ENCODE measurements around the gene PPP2R2C. TPM values are rescaled to one million over a fixed set of nuclear protein-coding genes. Genes with fewer than 3 reads are reported as not detected.
A peak's percentile ranks its signal among the peaks of the same experiment; 100 is the strongest.

Gene PPP2R2C
- total RNA-seq, 6 experiments from 2014 or later: 0.12 to 0.27 TPM; not detected in 4

DNA sequence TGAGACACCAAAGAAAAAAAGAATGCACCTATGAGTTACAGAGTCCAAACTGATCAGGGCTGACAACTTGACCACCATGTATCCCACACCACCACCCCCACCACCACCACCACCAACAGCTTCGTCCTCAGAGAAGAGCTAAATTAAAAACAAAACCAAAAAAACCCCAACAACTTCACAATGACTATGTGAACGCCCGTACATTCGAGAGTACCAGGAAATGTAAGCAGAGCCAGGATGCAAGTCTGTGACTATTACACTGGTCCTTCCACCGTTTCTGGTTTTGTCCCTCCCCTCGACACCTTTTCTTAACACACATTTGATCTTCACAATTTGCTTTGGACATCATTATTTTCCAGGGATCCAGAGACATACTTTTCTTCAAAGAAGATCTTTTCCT lies 151.8 kb downstream of the PPP2R2C start:
- intact Hi-C loops (cut with DNase I): no loop called here
- DNase-seq: no peak
- no peak for TF ChIP-seq POLR2A (IDR thresholded peaks at IDR 0.05)
- TF ChIP-seq, protein P1, sequence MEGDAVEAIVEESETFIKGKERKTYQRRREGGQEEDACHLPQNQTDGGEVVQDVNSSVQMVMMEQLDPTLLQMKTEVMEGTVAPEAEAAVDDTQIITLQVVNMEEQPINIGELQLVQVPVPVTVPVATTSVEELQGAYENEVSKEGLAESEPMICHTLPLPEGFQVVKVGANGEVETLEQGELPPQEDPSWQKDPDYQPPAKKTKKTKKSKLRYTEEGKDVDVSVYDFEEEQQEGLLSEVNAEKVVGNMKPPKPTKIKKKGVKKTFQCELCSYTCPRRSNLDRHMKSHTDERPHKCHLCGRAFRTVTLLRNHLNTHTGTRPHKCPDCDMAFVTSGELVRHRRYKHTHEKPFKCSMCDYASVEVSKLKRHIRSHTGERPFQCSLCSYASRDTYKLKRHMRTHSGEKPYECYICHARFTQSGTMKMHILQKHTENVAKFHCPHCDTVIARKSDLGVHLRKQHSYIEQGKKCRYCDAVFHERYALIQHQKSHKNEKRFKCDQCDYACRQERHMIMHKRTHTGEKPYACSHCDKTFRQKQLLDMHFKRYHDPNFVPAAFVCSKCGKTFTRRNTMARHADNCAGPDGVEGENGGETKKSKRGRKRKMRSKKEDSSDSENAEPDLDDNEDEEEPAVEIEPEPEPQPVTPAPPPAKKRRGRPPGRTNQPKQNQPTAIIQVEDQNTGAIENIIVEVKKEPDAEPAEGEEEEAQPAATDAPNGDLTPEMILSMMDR (IDR thresholded peaks at IDR 0.05): no peak
- Histone ChIP-seq H3K36me3 (no peaks in the 10 kb centered on the region), H3K4me3 (no peak overlapping the region), H3K27ac (no peak overlapping the region), H3K9me3 (no peaks in the 10 kb centered on the region), H3K4me1 (no peaks in the 10 kb centered on the region), H3K27me3 (no peaks in the 10 kb centered on the region)
- no peak for ATAC-seq
- WGBS (ENCODE audit: insufficient coverage, low coverage, low lambda C conversion rate, missing lambda C conversion rate): 70% methylated on average over 6 of the region's 6 CpGs

DNA sequence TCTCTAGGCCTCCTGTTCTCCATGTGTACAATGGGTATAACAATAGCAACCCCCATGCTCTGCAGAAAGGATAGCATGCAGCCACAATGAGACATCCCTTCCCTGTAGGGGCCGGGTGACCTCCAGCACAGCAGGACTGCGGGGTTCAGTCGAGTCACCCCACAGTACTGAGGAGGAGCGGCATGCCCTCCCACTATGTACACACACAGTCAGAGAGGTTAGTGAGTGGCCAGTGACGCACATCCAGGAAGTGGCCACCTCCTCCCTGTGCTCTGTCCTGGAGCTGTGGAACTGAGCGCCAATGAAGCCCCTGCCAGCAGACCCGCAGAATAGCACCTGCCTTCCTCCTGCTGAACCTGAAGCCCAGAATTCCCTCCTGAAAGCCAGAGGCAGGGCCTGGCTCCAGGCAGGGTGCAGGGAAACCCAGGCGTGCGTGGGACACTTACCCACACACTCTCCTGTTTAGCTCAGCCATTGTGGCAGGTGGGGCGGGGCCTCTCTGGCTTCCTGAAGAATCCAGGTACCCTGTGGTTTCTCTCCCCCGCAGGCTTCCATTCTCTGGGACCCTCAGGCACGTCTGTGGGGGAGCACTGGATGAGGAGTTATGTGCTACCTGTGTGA lies 152.8 kb downstream of the PPP2R2C start:
- TF ChIP-seq, protein P1 (IDR thresholded peaks at IDR 0.05): no peak
- H3K4me1 ChIP-seq: no peaks in the 10 kb centered on the region
- no peak overlapping the region for H3K27ac ChIP-seq
- intact Hi-C loops (cut with DNase I): no loop called here
- no peaks in the 10 kb centered on the region for H3K36me3 ChIP-seq
- H3K4me3 ChIP-seq: no peak overlapping the region
- DNase-seq (no peak), ATAC-seq (no peak)
- no peaks in the 10 kb centered on the region for H3K27me3 ChIP-seq
- no peaks in the 10 kb centered on the region for H3K9me3 ChIP-seq
- 40% methylated on average over 2 of the region's 12 CpGs for WGBS (ENCODE audit: insufficient coverage, low coverage, low lambda C conversion rate, missing lambda C conversion rate)

DNA sequence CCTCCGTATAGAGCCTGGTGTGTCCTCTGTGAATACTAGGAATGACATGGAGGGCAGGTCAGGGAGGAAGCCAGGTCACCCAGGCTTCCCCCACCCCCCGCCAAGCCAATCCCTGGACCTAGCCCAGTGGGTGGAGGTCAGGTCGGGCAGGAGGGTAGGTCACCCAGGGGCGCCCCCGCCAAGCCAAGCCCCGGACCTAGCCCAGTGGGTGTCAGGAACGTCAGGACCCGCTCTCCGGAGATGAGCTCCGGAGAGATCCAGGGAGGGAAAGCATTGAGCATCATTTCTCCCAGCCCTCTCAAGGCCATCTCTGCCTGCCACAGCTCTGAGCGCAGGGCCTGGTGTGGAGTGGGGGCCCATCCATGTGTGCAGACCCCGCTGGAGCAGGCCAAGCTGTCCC lies 154.2 kb downstream of the PPP2R2C start:
- DNase-seq (no peak), ATAC-seq (peak in 1 of 4 donors; percentile 26)
- H3K4me3 ChIP-seq: no peak overlapping the region
- H3K27me3 ChIP-seq: no peaks in the 10 kb centered on the region
- no peaks in the 10 kb centered on the region for H3K9me3 ChIP-seq
- no peaks in the 10 kb centered on the region for H3K36me3 ChIP-seq
- no peaks in the 10 kb centered on the region for H3K4me1 ChIP-seq
- no peak for TF ChIP-seq POLR2A (IDR thresholded peaks at IDR 0.05)
- TF ChIP-seq, protein P1 (IDR thresholded peaks at IDR 0.05): no peak
- intact Hi-C loops (cut with DNase I): no loop called here
- no peak overlapping the region for H3K27ac ChIP-seq
- WGBS (ENCODE audit: insufficient coverage, low coverage, low lambda C conversion rate, missing lambda C conversion rate): 65% methylated on average over 5 of the region's 12 CpGs

DNA sequence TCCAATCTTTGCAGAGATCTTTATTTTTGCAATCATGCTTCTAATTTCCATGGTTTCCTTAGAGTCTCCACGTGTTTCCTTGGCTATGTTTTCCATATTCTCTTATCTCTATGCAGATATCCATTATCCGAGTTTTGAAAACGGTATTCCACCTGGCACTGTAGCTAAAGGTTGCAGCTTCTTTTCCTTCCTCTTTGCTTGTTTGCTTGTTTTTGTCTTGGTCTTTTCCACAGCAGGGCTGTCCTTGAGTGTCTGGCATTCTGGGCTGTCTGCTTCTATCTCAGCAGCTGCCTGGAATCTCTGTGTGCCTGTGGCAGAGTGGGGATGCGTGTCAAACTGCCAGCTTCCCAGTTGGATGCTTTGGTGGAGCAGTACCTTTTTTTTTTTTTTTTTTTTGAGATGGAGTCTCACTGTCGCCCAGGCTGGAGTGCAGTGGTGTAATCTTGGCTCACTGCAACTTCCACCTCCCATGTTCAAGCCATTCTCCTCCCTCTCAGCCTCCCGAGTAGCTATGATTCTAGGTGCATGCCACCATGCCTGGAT lies 155.9 kb downstream of the PPP2R2C start:
- no peak for DNase-seq
- 35% methylated on average over 5 of the region's 6 CpGs for WGBS (ENCODE audit: insufficient coverage, low coverage, low lambda C conversion rate, missing lambda C conversion rate)
- H3K36me3 ChIP-seq: no peaks in the 10 kb centered on the region
- no peak for ATAC-seq
- intact Hi-C loops (cut with DNase I): no loop called here
- no peaks in the 10 kb centered on the region for H3K27me3 ChIP-seq
- no peaks in the 10 kb centered on the region for H3K9me3 ChIP-seq
- TF ChIP-seq POLR2A (IDR thresholded peaks at IDR 0.05): no peak
- TF ChIP-seq, protein P1 (IDR thresholded peaks at IDR 0.05): no peak
- H3K4me3 ChIP-seq: no peak overlapping the region
- no peaks in the 10 kb centered on the region for H3K4me1 ChIP-seq
- H3K27ac ChIP-seq: no peak overlapping the region

Data from right lobe of liver (tissue), 6 donors.